HG03103 (cell line): ENCODE measurements around the gene SLC38A8.

Experiments used
- ATAC-seq: cut with Tn5 transposase; IDR thresholded peaks from one replicate; pipeline ENCODE4 v1.9.1; 2021; ENCODE audit warnings: low read depth; ENCODE audit not compliant: unreplicated experiment

The SLC38A8 gene

GRCh38 chr16:84069540-84069939 is 26.9 kb upstream of the SLC38A8 start:
- ATAC-seq: no peak

DNA sequence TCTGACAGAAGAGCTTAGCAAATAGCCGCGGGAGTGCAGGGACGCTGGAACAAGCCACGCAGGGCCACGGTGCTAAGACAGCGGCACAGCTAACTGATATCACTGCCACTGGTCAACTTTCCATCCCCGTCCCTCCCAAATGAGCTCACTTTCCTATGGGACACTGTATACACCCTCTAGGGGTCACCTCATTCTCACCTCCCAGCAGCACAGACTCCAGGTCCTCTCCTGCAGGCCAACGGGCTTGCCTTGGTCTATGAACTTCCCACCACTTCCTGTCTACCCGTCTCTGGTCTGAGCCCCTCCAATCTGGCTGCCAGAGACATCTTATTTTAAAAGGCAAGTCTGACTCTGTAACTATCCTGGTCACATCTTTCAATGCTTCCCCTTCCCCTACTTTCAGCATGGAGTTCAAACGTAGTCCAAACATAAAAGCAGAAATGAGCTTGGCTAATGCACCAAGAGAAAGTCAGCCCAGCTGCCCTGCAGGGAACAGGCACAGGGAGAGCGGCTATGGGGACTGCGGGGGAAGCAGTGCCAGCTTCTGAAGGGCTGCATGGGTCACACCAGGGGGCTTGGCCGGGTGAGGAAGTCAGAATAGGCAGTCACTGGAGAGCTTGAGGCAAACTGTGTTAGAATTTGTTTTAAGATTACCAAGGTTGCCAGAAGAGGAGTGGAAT is 26.3 kb upstream of the SLC38A8 start:
- ATAC-seq: no peak

- ATAC-seq: no peak
These were observed 25.4 kb upstream of the SLC38A8 start for GRCh38 chr16:84068041-84068440.

- no peak for ATAC-seq
These were observed 25.0 kb upstream of the SLC38A8 start for GRCh38 chr16:84067640-84068039.

DNA sequence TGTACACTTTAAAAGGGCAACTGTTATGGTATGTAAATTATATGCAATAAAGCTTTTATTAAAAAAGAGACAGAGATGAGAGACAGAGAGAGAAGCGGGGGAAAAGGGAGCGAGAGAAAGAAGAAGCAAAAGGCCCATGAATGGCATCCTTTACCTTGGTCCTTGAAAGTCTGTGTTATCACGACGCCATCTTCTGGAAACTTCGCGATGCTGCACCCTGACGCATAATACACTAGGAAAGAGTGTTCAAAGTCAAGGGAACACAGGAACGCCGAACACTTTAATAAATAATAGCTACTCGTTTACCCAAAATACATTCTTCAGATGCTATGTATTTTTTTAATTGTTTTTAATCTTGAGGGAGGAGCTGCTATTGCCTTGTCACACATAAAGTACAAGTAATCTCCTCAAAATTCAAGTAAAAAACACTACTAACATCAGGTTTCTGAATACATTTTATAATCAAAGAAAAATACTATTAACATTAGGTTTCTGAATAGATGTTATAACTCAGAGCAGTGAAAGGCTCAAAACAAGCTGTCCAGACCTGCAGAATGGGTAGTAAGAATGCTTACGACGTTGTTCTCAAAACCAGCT is 23.0 kb upstream of the SLC38A8 start:
- no peak for ATAC-seq

- ATAC-seq: no peak
These were observed 21.4 kb upstream of the SLC38A8 start for GRCh38 chr16:84063980-84064379.

DNA sequence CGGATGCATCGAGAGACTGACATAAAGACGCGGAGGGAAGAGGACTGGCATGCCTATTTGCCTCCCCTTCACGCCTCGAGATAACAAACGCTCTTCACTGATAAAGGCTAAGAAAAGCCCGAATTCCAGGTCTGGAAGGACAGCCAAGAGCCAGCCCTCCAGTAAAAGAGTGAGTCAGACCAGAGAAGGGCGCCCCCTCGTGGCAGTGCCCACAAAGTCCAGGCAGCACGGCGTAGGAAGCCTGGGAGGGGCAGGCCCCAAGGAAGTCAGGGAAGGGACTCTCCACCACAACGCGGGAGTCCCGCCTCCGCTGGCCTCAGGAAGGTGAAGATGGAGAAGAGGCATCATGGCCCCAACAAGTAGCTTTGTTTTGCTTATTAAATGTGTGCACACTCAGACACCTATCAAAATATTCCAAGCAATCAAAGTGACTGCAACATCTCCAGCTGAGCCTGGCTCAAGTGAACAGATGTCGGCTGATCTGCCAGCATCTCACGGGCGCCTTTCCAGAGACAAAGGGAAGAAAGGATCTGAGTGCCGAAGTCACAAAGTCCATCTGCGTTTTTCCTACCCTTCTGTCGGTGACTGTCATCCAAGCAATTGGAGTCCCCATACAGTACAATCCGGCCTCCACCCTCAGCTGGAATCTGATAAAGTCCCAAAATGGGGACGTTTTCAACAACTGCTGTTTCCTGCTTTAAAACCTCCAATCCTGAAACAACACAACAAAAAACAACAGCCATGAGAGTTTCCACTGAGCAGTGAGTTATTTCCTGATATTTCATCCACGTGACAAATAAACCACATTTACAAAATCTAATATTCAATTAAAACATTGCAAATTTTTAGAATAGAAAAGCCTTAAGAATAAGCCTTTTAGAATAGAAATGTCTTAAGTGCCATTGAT is 20.4 kb upstream of the SLC38A8 start:
- no peak for ATAC-seq

DNA sequence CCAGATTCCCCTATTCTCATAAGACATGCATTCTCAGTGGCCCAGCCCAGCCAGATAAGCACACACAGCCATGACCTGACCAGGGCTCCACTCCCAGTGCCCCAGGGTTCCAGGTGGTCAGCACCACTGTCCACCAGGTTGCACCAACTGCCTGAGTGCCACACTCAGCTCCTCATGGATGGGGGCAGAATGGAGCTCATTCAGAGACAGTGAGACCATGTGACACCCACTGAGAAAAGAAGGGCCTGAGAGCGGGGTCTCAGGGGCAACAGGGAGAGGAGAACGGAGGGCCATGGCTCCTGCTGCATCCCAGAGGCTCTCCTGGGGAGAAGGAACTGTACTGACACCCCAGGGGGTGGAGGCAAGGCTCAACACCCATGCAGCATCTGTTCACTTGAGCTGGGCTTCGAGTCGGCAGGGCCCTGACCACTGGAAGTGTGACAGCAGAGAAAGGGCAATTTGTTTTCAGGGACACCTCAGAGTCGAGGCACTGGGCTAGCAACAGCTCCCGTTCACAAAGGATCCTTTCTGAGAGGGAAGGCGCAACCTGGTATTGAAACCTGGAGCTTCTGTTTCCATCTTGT is 18.7 kb upstream of the SLC38A8 start:
- no peak for ATAC-seq

DNA sequence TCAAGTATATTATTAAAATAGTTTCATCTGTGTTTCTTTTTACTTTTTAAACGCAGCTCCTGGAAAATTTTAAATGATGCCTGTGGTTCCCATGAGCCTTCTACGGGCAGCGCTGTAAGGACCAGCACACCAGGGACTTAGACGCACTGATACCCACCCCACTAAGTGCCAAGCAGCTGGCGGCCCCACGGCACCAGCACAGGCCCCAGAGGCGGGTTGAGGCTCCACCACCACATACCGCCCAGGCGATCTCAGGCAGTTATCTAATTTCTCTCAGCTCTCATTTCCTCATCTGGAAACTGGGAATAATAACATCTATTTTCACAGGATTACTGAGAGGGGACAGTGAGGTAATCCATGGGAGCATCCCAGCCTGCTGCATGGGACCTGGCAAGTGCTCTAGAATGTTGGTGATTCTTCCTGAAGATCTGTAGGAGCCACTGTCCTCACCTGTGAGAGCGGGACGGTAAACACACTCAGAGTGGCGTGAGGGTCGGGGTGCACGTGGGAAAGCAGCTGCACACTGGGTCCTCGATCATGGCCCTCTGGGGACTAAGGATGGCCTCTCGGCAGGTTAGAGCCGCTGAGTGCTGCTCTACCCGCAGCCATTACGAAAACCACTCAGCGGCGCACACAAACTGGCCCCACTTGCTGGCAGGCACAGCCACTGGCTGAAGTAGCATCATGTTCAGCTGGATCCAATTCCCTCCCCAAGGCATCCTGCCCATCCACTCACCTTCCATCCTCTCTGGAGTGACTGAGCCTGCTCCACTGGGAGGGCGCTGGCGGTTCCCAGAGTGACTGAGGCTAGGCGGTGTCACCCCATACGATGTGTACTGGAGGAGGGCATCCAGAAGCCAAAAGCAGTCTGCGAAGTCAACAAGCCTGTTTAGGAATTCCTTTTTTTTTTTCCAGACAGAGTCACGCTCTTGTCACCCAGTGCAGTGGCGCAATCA is 17.6 kb upstream of the SLC38A8 start:
- no peak for ATAC-seq

- no peak for ATAC-seq
These were observed 16.5 kb upstream of the SLC38A8 start for GRCh38 chr16:84059111-84059510.

DNA sequence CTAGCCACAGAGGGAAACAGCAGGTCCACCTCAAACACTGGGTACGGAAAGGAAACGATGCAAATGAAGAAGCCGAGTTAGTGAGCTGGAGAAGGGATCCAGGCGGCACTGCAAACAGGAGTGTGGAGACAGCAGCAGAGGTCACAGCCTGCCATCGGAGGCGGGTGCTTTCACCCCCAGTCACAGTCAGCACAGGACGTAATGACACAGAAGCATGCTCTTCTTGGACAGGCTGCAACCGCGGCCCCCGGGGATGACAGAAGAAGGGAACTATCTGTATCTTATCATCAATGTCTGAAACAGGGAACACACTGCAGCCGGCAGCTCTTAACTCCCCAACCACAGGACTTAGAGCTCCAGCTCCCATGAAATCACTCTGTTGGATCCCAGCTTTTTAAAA is 16.1 kb upstream of the SLC38A8 start:
- no peak for ATAC-seq

DNA sequence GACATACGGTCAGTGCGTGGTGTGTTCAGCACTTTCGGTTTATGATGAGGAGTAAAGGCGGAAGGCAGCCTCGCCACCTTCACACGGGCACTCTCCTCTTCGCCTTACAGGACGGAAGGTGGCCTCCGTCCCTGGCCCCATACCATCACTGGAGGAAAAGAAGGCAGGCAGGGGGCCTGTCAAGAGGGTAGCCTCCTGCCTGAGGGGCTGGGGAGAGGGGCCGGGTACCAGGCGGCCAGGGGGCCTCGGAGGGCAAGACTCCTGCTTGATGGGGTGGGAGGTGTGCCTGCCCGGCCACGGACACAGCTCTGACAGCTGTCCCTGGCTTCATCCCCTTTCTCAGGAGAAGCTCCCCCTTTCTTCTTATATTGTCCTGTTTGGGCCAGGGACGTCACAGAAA is 15.6 kb upstream of the SLC38A8 start:
- ATAC-seq: no peak

DNA sequence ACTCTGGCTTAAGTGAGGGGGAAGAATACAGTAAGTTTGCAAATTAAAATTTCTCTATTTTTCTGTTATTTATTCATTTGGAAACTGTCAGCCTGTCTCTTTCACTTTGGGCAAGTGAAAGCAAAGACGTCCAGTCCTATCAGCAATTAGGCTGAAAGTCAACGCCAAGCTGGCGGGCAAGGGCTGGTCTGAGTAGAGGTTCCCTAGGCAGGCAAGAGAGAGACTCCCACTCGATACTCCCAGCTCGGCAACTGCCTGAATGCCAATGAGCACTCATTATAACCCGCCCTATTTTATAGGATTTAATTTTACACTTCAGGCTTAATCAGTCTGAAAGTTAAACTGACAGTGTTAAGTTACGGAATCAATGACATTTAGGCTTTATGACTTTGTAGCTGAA is 14.3 kb upstream of the SLC38A8 start:
- ATAC-seq: no peak

- ATAC-seq: no peak
These were observed 13.4 kb upstream of the SLC38A8 start for GRCh38 chr16:84055801-84056634.

GRCh38 chr16:84055366-84055765 is 12.8 kb upstream of the SLC38A8 start:
- ATAC-seq: no peak

- no peak for ATAC-seq
These were observed 12.3 kb upstream of the SLC38A8 start for GRCh38 chr16:84054916-84055315.

DNA sequence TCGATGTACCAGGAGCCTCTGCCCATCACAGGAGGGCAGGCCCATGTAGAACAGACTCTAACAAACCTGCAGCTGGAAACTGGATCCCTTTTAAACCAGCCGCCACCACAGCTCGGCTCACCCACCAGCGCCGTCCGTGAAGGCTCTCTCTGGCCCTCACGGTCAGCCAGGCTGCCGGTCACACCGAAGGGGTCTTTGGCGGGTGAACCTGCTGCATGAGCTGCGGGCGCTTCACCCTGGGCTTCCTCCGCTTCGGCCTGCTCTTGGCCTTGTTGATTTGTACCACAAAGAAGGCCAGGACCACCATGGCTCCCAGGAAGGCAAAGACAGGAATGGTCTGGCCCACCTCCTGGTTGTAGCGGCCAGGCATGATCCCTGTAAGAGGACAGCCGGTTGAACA is 11.7 kb upstream of the SLC38A8 start:
- ATAC-seq: no peak

DNA sequence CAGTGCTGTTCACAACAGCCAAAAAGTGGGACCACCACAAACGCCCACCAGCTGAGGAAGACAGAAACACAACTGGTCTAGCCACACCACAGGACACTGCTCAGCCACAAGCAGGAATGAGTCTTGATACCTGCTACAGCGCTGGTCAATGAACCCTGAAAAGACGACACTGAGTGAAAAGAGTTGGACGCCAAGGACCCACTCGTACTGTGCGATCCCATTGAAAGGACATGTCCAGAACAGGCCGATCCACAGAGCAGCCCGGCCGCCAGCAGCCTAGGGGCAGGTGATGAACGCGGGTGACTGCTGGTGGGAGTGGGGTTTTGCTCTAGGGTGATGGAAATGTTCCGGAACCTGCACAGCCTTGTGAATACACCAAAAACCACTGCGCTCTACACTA is 10.6 kb upstream of the SLC38A8 start:
- no peak for ATAC-seq

- no peak for ATAC-seq
These were observed 9.6 kb upstream of the SLC38A8 start for GRCh38 chr16:84052071-84052622.
